ENCODE measurements around the gene ZFYVE27. TPM values are rescaled to one million over a fixed set of nuclear protein-coding genes. Genes with fewer than 3 reads are reported as not detected.

The ZFYVE27 gene
- polyA plus RNA-seq, 1 donor (not counting 4 experiments of a cell fraction or from before 2014, with no cell fraction given), result 14.3 TPM

GRCh38 chr10:97687785-97688781, 48.8 kb upstream of the ZFYVE27 start:
- dilution Hi-C loops (cut with MboI; ENCODE audit: extremely low pct_ligation_motif_present, low sequenced_read_pairs), result loop anchor here (5.0 kb wide), 1 partner anchor 39 kb away; no protein-coding TSS in a partner anchor
- no peak for DNase-seq (ENCODE audit: low read depth, low spot score)

DNA sequence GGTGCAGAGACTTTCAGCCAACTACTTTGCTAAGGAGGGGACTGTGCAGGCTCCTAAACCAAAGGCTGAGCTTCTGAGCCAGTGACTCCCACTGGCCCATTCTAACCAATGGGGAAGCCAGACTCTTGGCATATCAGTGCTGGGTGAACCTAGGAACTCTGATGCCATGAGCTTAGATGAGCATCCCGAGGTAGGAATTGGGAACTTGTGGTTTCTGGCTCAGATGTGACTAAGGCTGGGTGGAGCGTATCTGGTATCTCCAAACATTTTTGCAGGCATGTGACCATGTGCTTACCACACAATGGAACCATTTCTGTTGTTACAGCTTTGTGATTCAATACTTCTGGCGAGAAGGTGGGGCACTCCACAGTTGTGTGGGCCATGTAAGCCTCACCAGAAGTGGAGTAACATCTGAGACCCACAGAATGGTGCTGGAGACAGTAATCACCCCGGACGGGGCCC, 47.3 kb upstream of the ZFYVE27 start:
- Histone ChIP-seq H3K9me1 (ENCODE audit: control insufficient read depth, extremely low read depth, insufficient read depth, low read length) (no peaks in the 10 kb centered on the region), H3K79me2 (ENCODE audit: control insufficient read depth, insufficient read depth, low read length) (peaks cover 23% of the 10 kb centered on the region), H3K27ac (ENCODE audit: control insufficient read depth, insufficient read depth, low read length) (peak overlapping the region; percentile 97), H3K27me3 (ENCODE audit: control insufficient read depth, extremely low read depth, insufficient read depth, low read length) (no peaks in the 10 kb centered on the region), H3K36me3 (ENCODE audit: control insufficient read depth in 2 of 2, extremely low read depth in 1 of 2, insufficient read depth in 2 of 2, low read length in 2 of 2) (peaks cover 0 to 9% of the 10 kb centered on the region in 2 experiments), H3K9me3 (ENCODE audit: control insufficient read depth, low read depth, low read length) (no peaks in the 10 kb centered on the region), H3K9ac (ENCODE audit: control insufficient read depth, extremely low read depth, insufficient read depth, low read length) (peak overlapping the region; percentile 75), H2AFZ (ENCODE audit: control insufficient read depth, low read length) (no peak overlapping the region), H3K4me3 (ENCODE audit: control insufficient read depth in 2 of 3, extremely low read depth in 1 of 3, insufficient read depth in 2 of 3, low read depth in 1 of 3, low read length in 3 of 3) (no peak overlapping the region), H4K20me1 (ENCODE audit: control insufficient read depth, extremely low read depth, insufficient read depth, low read length) (peaks cover 2% of the 10 kb centered on the region), H3K4me2 (ENCODE audit: control insufficient read depth, extremely low read depth, insufficient read depth, low read depth, low read length) (peak overlapping the region; percentile 69), H3K4me1 (ENCODE audit: control insufficient read depth, extremely low read depth, insufficient read depth, low read length) (peaks cover 36% of the 10 kb centered on the region)
- DNase-seq (ENCODE audit: low read depth, low spot score) (peak; percentile 99), FAIRE-seq (peak; percentile 99)
- dilution Hi-C loops (cut with MboI; ENCODE audit: extremely low pct_ligation_motif_present, low sequenced_read_pairs), result loop anchor here (5.0 kb wide), 1 partner anchor 38 kb away; no protein-coding TSS in a partner anchor
- no peak for TF ChIP-seq EZH2 (IDR thresholded peaks at IDR 0.05; ENCODE audit: low read length)
- no peak for TF ChIP-seq CTCF (optimal IDR thresholded peaks at IDR 0.05 in 1 of 3, IDR thresholded peaks at IDR 0.05 in 1 of 3, conservative IDR thresholded peaks at IDR 0.05 in 1 of 3; ENCODE audit: extremely low read depth in 1 of 3, insufficient read depth in 2 of 3, low read length in 3 of 3)

More at GRCh38 chr10:97687785-97688781, 48.8 kb upstream of the ZFYVE27 start:
- Histone ChIP-seq H3K4me1 (ENCODE audit: control insufficient read depth, extremely low read depth, insufficient read depth, low read length) (peaks cover 48% of the 10 kb centered on the region), H3K9me3 (ENCODE audit: control insufficient read depth, low read depth, low read length) (no peaks in the 10 kb centered on the region), H3K9me1 (ENCODE audit: control insufficient read depth, extremely low read depth, insufficient read depth, low read length) (no peaks in the 10 kb centered on the region), H3K27ac (ENCODE audit: control insufficient read depth, insufficient read depth, low read length) (peak overlapping the region; percentile 59), H3K36me3 (ENCODE audit: control insufficient read depth in 2 of 2, extremely low read depth in 1 of 2, insufficient read depth in 2 of 2, low read length in 2 of 2) (peaks cover 0 to 18% of the 10 kb centered on the region in 2 experiments), H3K9ac (ENCODE audit: control insufficient read depth, extremely low read depth, insufficient read depth, low read length) (peak overlapping the region; percentile 31), H3K4me2 (ENCODE audit: control insufficient read depth, extremely low read depth, insufficient read depth, low read depth, low read length) (peak overlapping the region; percentile 23), H3K4me3 (ENCODE audit: control insufficient read depth in 2 of 3, extremely low read depth in 1 of 3, insufficient read depth in 2 of 3, low read depth in 1 of 3, low read length in 3 of 3) (no peak overlapping the region), H3K79me2 (ENCODE audit: control insufficient read depth, insufficient read depth, low read length) (peaks cover 37% of the 10 kb centered on the region), H3K27me3 (ENCODE audit: control insufficient read depth, extremely low read depth, insufficient read depth, low read length) (no peaks in the 10 kb centered on the region), H4K20me1 (ENCODE audit: control insufficient read depth, extremely low read depth, insufficient read depth, low read length) (peaks cover 2% of the 10 kb centered on the region), H2AFZ (ENCODE audit: control insufficient read depth, low read length) (no peak overlapping the region)
- peak; percentile 41 for FAIRE-seq
- TF ChIP-seq EZH2 (IDR thresholded peaks at IDR 0.05; ENCODE audit: low read length), result no peak
- no peak for TF ChIP-seq CTCF (optimal IDR thresholded peaks at IDR 0.05 in 1 of 3, IDR thresholded peaks at IDR 0.05 in 1 of 3, conservative IDR thresholded peaks at IDR 0.05 in 1 of 3; ENCODE audit: extremely low read depth in 1 of 3, insufficient read depth in 2 of 3, low read length in 3 of 3)

Data from keratinocyte (primary cell).